GM12874 (cell line): ENCODE results near the gene CHN1.

Experiments used
- CTCF ChIP-seq: IDR thresholded peaks from 2 replicates; pipeline ENCODE4 v1.5.1; 2011; ENCODE audit warnings: low read depth, mild to moderate bottlenecking, control low read depth, low read length, moderate library complexity; ENCODE audit not compliant: insufficient read depth

CHN1 gene

GRCh38 chr2:174784316-174784715 is 220.9 kb downstream of the CHN1 start:
- no peak for TF ChIP-seq CTCF

GRCh38 chr2:174781996-174782395 is 223.2 kb downstream of the CHN1 start:
- TF ChIP-seq CTCF, result no peak

GRCh38 chr2:174781298-174781697 is 223.9 kb downstream of the CHN1 start:
- TF ChIP-seq CTCF, result no peak

GRCh38 chr2:174780856-174781255 is 224.3 kb downstream of the CHN1 start:
- TF ChIP-seq CTCF, result no peak

GRCh38 chr2:174780191-174780840 is 224.9 kb downstream of the CHN1 start:
- no peak for TF ChIP-seq CTCF

- no peak for TF ChIP-seq CTCF
These were observed 225.7 kb downstream of the CHN1 start for GRCh38 chr2:174779361-174779928.

- TF ChIP-seq CTCF, result no peak
These were observed 226.8 kb downstream of the CHN1 start for GRCh38 chr2:174778085-174778981.
